WTC11 (cell line): ENCODE measurements around the gene SEMA7A. TPM values are rescaled to one million over a fixed set of nuclear protein-coding genes. Genes with fewer than 3 reads are reported as not detected.

ENCODE experiments used
- ATAC-seq: fragments of 200-7000 bp; cut with Tn5 transposase; 2 replicates; pipeline ENCODE4 v1.10.0; 2021; ENCODE audit warnings: mild to moderate bottlenecking, moderate library complexity
- CTCF ChIA-PET: fragments of 300-600 bp; sonication (Branson Sonifier 250); formaldehyde crosslinking; loops from one replicate; lab custom pipeline; 2021; ENCODE audit warnings: antibody characterized with exemption; lab: Charles Lee
- POLR2A ChIA-PET: fragments of 350-600 bp; sonication (Branson Sonifier 250); formaldehyde crosslinking; loops from one replicate; lab custom pipeline; 2021; ENCODE audit warnings: antibody characterized with exemption; lab: Charles Lee
- DNase-seq: peaks from one replicate; pipeline ENCODE4 v3.0.0; 2021; ENCODE audit warnings: low spot score
- H3K27ac Mint-ChIP-seq: 2 replicates; pipeline ENCODE4 v1.8.0; 2021; ENCODE audit warnings: mixed read lengths
- H3K27me3 Mint-ChIP-seq: 2 replicates; pipeline ENCODE4 v1.8.0; 2021; ENCODE audit warnings: low read depth, mild to moderate bottlenecking, moderate library complexity, mixed read lengths
- H3K36me3 Mint-ChIP-seq: 2 replicates; pipeline ENCODE4 v1.8.0; 2021; ENCODE audit warnings: mixed read lengths
- H3K4me1 Mint-ChIP-seq: 2 replicates; pipeline ENCODE4 v1.8.0; 2022; ENCODE audit warnings: mixed read lengths
- H3K4me3 Mint-ChIP-seq: 2 replicates; pipeline ENCODE4 v1.8.0; 2021; ENCODE audit warnings: mild to moderate bottlenecking, moderate library complexity, mixed read lengths
- H3K9me3 Mint-ChIP-seq: 2 replicates; pipeline ENCODE4 v1.8.0; 2021; ENCODE audit warnings: mixed read lengths
- ATF3 ChIP-seq: sonication (generic); formaldehyde crosslinking; conservative IDR thresholded peaks from 2 replicates; pipeline ENCODE4 v1.8.1; 2022; ENCODE audit warnings: mild to moderate bottlenecking, missing genetic modification reagents
- CREM ChIP-seq: sonication (generic); formaldehyde crosslinking; IDR thresholded peaks from 2 replicates; pipeline ENCODE4 v1.8.1; 2022; ENCODE audit warnings: mild to moderate bottlenecking, missing genetic modification reagents, moderate library complexity
- EMX1 ChIP-seq: fragments of 250-450 bp; sonication (Bioruptor Pico); IDR thresholded peaks from 2 replicates; pipeline ENCODE4 v1.8.0; 2021; ENCODE audit warnings: mild to moderate bottlenecking
- ESRRA ChIP-seq: sonication (generic); formaldehyde crosslinking; IDR thresholded peaks from 2 replicates; pipeline ENCODE4 v1.8.1; 2022; ENCODE audit warnings: mild to moderate bottlenecking, missing genetic modification reagents, borderline replicate concordance
- FOXK1 ChIP-seq: sonication (generic); formaldehyde crosslinking; IDR thresholded peaks from 2 replicates; pipeline ENCODE4 v1.8.0; 2022; ENCODE audit warnings: mild to moderate bottlenecking, moderate library complexity, missing genetic modification reagents
- FOXP1 ChIP-seq: sonication (generic); formaldehyde crosslinking; IDR thresholded peaks from 2 replicates; pipeline ENCODE4 v1.8.0; 2022; ENCODE audit warnings: missing genetic modification reagents, mild to moderate bottlenecking, moderate library complexity, borderline replicate concordance
- GABPB1 ChIP-seq: sonication (generic); formaldehyde crosslinking; IDR thresholded peaks from 2 replicates; pipeline ENCODE4 v1.8.1; 2023; ENCODE audit warnings: mild to moderate bottlenecking, missing genetic modification reagents
- HMGXB4 ChIP-seq: sonication (generic); formaldehyde crosslinking; IDR thresholded peaks from 2 replicates; pipeline ENCODE4 v1.8.1; 2023; ENCODE audit warnings: mild to moderate bottlenecking, moderate library complexity, missing genetic modification reagents
- JAZF1 ChIP-seq: fragments of 250-450 bp; sonication (Bioruptor Pico); IDR thresholded peaks from 2 replicates; pipeline ENCODE4 v1.9.0; 2021; ENCODE audit warnings: moderate library complexity, mild to moderate bottlenecking, inconsistent platforms
- KAT7 ChIP-seq: sonication (generic); formaldehyde crosslinking; IDR thresholded peaks from 2 replicates; pipeline ENCODE4 v1.8.1; 2023; ENCODE audit warnings: missing genetic modification reagents, mild to moderate bottlenecking, borderline replicate concordance
- MXD4 ChIP-seq: fragments of 250-450 bp; sonication (Bioruptor Pico); IDR thresholded peaks from 2 replicates; pipeline ENCODE4 v1.8.0; 2021; ENCODE audit warnings: mild to moderate bottlenecking, moderate library complexity, borderline replicate concordance
- NR1H2 ChIP-seq: sonication (generic); formaldehyde crosslinking; IDR thresholded peaks from 2 replicates; pipeline ENCODE4 v1.9.0; 2021; ENCODE audit warnings: mild to moderate bottlenecking, moderate library complexity, missing genetic modification reagents
- PRDM15 ChIP-seq: sonication (generic); formaldehyde crosslinking; IDR thresholded peaks from 2 replicates; pipeline ENCODE4 v1.8.0; 2022; ENCODE audit warnings: missing genetic modification reagents
- SMAD3 ChIP-seq: sonication (generic); formaldehyde crosslinking; IDR thresholded peaks from 2 replicates; pipeline ENCODE4 v1.8.0; 2022; ENCODE audit warnings: missing genetic modification reagents, mild to moderate bottlenecking, borderline replicate concordance
- SP1 ChIP-seq: sonication (generic); formaldehyde crosslinking; conservative IDR thresholded peaks from 2 replicates; pipeline ENCODE4 v1.8.1; 2022; ENCODE audit warnings: missing genetic modification reagents
- ZNF317 ChIP-seq: sonication (generic); formaldehyde crosslinking; IDR thresholded peaks from 2 replicates; pipeline ENCODE4 v1.8.1; 2023; ENCODE audit warnings: low read depth, mild to moderate bottlenecking, moderate library complexity, missing genetic modification reagents, borderline replicate concordance
- total RNA-seq: library from RNA; stranded (reverse); gene quantifications from 3 replicates; pipeline ENCODE4 v1.2.3, GENCODE V29; 2021
- TF ChIP-seq, protein P1 (sequence below): sonication (generic); formaldehyde crosslinking; IDR thresholded peaks from 2 replicates; pipeline ENCODE4 v1.8.1; 2023; ENCODE audit warnings: mild to moderate bottlenecking, missing genetic modification reagents
- TF ChIP-seq, protein P2 (sequence below): fragments of 250-450 bp; sonication (Bioruptor Pico); IDR thresholded peaks from 2 replicates; pipeline ENCODE4 v1.8.0; 2021; ENCODE audit warnings: mild to moderate bottlenecking
- TF ChIP-seq, protein P3 (sequence below): sonication (generic); formaldehyde crosslinking; IDR thresholded peaks from 2 replicates; pipeline ENCODE4 v1.8.0; 2023; ENCODE audit warnings: missing genetic modification reagents, mild to moderate bottlenecking, borderline replicate concordance
- TF ChIP-seq, protein P4 (sequence below): sonication (generic); formaldehyde crosslinking; IDR thresholded peaks from 2 replicates; pipeline ENCODE4 v1.8.0; 2022; ENCODE audit warnings: mild to moderate bottlenecking, missing genetic modification reagents

The SEMA7A gene
- total RNA-seq, 1 experiment from 2014 or later = 17.9 TPM

DNA sequence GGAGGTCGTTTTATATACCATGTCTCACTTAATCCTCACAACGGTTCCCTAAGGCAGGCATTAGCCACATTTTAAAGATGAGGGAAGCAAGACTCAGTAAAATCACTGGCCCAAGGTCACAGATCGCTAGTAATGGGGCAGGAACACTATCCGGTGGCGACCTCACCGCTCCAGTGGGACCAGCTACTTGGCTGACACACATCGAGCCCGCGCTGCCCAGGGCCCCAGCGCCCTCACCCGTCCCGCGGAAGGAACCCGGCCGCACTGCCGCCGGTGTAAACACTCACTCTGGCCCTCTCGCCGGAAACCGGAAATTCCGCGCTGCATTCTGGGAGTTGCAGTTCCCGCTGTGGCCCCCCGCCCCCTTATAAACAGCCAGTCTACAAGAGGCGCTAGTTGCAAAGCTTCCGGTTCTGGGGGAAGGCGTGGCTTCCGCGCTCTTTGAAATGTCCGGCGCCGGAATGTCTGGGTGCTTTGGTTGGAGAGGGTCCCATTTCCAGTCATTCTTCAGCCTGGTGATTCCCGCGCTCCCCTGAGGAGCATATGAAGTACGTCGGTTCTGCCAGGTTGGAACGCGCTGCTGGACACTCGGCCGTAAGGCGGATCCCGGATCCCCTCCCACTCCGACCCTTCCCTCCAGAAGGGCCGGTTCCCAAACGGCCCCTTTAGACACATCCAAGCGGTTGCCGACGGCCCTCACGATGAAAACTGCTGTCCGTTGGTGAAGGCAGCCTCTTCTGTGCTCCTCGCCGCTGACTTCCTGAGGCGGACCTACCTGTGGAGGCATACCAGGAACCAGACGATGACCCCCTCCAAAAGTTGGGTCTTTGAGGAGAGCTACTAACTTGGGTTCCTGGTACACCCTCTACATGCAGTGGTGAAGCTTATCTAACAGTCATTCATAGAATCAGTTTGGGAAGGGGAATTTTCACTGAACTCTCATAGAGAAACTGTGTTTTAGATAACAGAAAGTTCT lies 27.4 kb upstream of the SEMA7A start, which contains the start of gene UBL7:
UBL7 (minus strand) TSS at position 290 of the 976 bp plus-strand sequence. CDS start 2,293 bp downstream, outside the sequence.
- DNase-seq (peak; percentile 99), ATAC-seq (peak; percentile 93)
- Mint-ChIP-seq H3K27me3 (no peaks in the 10 kb centered on the region), H3K36me3 (peaks cover 39% of the 10 kb centered on the region), H3K27ac (peak within 1 kb of the TSS; percentile 98), H3K4me1 (peaks cover 20% of the 10 kb centered on the region), H3K9me3 (peaks cover 14% of the 10 kb centered on the region), H3K4me3 (peak within 1 kb of the TSS; percentile 98)
- ChIA-PET CTCF (interaction anchor here (0.7 to 2.5 kb wide), 16 partner anchors 18 to 310 kb away, joined by 3 to 14 read pairs (median 4); partner anchors contain the start of gene SEMA7A), POLR2A (interaction anchor here (0.5 to 1.7 kb wide), 12 partner anchors 9 to 764 kb away, joined by 3 to 7 read pairs (median 4); partner anchors contain the start of gene ARID3B)
- TF ChIP-seq, protein P1, sequence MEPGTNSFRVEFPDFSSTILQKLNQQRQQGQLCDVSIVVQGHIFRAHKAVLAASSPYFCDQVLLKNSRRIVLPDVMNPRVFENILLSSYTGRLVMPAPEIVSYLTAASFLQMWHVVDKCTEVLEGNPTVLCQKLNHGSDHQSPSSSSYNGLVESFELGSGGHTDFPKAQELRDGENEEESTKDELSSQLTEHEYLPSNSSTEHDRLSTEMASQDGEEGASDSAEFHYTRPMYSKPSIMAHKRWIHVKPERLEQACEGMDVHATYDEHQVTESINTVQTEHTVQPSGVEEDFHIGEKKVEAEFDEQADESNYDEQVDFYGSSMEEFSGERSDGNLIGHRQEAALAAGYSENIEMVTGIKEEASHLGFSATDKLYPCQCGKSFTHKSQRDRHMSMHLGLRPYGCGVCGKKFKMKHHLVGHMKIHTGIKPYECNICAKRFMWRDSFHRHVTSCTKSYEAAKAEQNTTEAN (CRISPR knock-in tag) = no peak
- no peak for TF ChIP-seq MXD4 (CRISPR knock-in tag)
- no peak for TF ChIP-seq EMX1 (CRISPR knock-in tag)
- TF ChIP-seq, protein P2, sequence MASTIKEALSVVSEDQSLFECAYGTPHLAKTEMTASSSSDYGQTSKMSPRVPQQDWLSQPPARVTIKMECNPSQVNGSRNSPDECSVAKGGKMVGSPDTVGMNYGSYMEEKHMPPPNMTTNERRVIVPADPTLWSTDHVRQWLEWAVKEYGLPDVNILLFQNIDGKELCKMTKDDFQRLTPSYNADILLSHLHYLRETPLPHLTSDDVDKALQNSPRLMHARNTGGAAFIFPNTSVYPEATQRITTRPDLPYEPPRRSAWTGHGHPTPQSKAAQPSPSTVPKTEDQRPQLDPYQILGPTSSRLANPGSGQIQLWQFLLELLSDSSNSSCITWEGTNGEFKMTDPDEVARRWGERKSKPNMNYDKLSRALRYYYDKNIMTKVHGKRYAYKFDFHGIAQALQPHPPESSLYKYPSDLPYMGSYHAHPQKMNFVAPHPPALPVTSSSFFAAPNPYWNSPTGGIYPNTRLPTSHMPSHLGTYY (CRISPR knock-in tag) = 0 out of 2 replicates have a peak, but pooled peaks have one; percentile 19
- TF ChIP-seq ATF3 (CRISPR knock-in tag) = no peak
- peak; percentile 71 for TF ChIP-seq PRDM15 (CRISPR knock-in tag)
- TF ChIP-seq FOXP1 (CRISPR knock-in tag) = peak; percentile 48; the same call in 1 of the 2 replicates
- no peak for TF ChIP-seq KAT7 (CRISPR knock-in tag)
- peak; percentile 51; the same call in 1 of the 2 replicates for TF ChIP-seq HMGXB4 (CRISPR knock-in tag)
- TF ChIP-seq SMAD3 (CRISPR knock-in tag) = peak; percentile 64; the same call in 1 of the 2 replicates
- TF ChIP-seq, protein P3, sequence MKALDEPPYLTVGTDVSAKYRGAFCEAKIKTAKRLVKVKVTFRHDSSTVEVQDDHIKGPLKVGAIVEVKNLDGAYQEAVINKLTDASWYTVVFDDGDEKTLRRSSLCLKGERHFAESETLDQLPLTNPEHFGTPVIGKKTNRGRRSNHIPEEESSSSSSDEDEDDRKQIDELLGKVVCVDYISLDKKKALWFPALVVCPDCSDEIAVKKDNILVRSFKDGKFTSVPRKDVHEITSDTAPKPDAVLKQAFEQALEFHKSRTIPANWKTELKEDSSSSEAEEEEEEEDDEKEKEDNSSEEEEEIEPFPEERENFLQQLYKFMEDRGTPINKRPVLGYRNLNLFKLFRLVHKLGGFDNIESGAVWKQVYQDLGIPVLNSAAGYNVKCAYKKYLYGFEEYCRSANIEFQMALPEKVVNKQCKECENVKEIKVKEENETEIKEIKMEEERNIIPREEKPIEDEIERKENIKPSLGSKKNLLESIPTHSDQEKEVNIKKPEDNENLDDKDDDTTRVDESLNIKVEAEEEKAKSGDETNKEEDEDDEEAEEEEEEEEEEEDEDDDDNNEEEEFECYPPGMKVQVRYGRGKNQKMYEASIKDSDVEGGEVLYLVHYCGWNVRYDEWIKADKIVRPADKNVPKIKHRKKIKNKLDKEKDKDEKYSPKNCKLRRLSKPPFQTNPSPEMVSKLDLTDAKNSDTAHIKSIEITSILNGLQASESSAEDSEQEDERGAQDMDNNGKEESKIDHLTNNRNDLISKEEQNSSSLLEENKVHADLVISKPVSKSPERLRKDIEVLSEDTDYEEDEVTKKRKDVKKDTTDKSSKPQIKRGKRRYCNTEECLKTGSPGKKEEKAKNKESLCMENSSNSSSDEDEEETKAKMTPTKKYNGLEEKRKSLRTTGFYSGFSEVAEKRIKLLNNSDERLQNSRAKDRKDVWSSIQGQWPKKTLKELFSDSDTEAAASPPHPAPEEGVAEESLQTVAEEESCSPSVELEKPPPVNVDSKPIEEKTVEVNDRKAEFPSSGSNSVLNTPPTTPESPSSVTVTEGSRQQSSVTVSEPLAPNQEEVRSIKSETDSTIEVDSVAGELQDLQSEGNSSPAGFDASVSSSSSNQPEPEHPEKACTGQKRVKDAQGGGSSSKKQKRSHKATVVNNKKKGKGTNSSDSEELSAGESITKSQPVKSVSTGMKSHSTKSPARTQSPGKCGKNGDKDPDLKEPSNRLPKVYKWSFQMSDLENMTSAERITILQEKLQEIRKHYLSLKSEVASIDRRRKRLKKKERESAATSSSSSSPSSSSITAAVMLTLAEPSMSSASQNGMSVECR (CRISPR knock-in tag) = 0 out of 2 replicates have a peak, but pooled peaks have one; percentile 18
- 0 out of 2 replicates have a peak, but pooled peaks have one; percentile 57 for TF ChIP-seq CREM (CRISPR knock-in tag)
- no peak for TF ChIP-seq JAZF1 (CRISPR knock-in tag)
- peak; percentile 71 for TF ChIP-seq SP1
- TF ChIP-seq GABPB1 (CRISPR knock-in tag) = peak; percentile 88
- TF ChIP-seq FOXK1 (CRISPR knock-in tag) = peak; percentile 99
- TF ChIP-seq NR1H2 (CRISPR knock-in tag) = no peak
- peak; percentile 23; the same call in 1 of the 2 replicates for TF ChIP-seq ESRRA
- TF ChIP-seq, protein P4, sequence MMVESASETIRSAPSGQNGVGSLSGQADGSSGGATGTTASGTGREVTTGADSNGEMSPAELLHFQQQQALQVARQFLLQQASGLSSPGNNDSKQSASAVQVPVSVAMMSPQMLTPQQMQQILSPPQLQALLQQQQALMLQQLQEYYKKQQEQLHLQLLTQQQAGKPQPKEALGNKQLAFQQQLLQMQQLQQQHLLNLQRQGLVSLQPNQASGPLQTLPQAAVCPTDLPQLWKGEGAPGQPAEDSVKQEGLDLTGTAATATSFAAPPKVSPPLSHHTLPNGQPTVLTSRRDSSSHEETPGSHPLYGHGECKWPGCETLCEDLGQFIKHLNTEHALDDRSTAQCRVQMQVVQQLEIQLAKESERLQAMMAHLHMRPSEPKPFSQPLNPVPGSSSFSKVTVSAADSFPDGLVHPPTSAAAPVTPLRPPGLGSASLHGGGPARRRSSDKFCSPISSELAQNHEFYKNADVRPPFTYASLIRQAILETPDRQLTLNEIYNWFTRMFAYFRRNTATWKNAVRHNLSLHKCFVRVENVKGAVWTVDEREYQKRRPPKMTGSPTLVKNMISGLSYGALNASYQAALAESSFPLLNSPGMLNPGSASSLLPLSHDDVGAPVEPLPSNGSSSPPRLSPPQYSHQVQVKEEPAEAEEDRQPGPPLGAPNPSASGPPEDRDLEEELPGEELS (CRISPR knock-in tag) = no peak
- no peak for TF ChIP-seq ZNF317 (CRISPR knock-in tag)
